ENCODE measurements around the gene RSPRY1. TPM values are rescaled to one million over a fixed set of nuclear protein-coding genes. Genes with fewer than 3 reads are reported as not detected.
A peak's percentile ranks its signal among the peaks of the same experiment; 100 is the strongest.

The RSPRY1 gene
- total RNA-seq, 1 donor from 2014 or later: 38.9 TPM

GRCh38 chr16:57167953-57168352 is 18.2 kb upstream of the RSPRY1 start:
- no peak overlapping the region for H3K4me3 Mint-ChIP-seq (ENCODE audit: unreplicated experiment)
- peaks cover 24% of the 10 kb centered on the region for H3K4me1 Mint-ChIP-seq (ENCODE audit: low read depth)
- peak overlapping the region; percentile 39 for H3K27ac Mint-ChIP-seq (ENCODE audit: unreplicated experiment)
- no peak for DNase-seq (ENCODE audit: low spot score)
- H3K9me3 Mint-ChIP-seq (ENCODE audit: low read depth): no peaks in the 10 kb centered on the region
- peaks cover 24% of the 10 kb centered on the region for H3K36me3 Mint-ChIP-seq (ENCODE audit: low read depth)
- H3K27me3 Mint-ChIP-seq (ENCODE audit: low read depth): no peaks in the 10 kb centered on the region
- TF ChIP-seq CTCF (IDR thresholded peaks at IDR 0.05): peak; percentile 90

- peaks cover 21% of the 10 kb centered on the region for H3K36me3 Mint-ChIP-seq (ENCODE audit: low read depth)
- H3K27ac Mint-ChIP-seq (ENCODE audit: unreplicated experiment): no peak overlapping the region
- no peak for TF ChIP-seq CTCF (IDR thresholded peaks at IDR 0.05)
- DNase-seq (ENCODE audit: low spot score): no peak
- no peak overlapping the region for H3K4me3 Mint-ChIP-seq (ENCODE audit: unreplicated experiment)
- no peaks in the 10 kb centered on the region for H3K27me3 Mint-ChIP-seq (ENCODE audit: low read depth)
- H3K4me1 Mint-ChIP-seq (ENCODE audit: low read depth): peaks cover 24% of the 10 kb centered on the region
- no peaks in the 10 kb centered on the region for H3K9me3 Mint-ChIP-seq (ENCODE audit: low read depth)
Measured at GRCh38 chr16:57169327-57169726, 16.8 kb upstream of the RSPRY1 start.

DNA sequence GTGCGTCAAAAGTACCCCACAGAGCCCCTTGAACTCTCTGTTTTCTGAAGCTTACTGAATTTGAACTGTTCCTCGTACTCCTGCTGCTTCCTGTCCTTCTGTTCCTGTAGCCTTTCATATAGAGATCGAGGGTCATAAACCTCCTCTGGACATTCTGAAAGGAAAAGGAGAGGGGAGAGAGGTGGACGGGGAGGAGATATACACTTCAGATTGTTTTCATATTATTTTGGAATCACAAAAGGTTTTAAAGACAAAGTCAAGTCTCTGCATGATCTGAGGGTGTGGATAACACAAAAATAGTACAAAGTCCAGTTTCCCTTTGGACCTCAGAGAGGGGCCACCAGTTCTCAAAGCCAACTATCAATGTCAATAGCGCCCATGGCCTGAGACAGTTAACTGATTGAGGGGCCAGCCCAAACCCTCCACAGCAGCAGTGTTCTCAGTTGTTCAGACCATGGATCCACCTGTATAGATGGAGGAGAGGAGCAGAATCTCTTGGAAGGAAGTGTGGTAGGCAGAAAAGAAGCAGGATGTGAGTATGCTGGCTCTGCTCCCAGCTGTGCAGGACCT is 13.3 kb upstream of the RSPRY1 start:
- Mint-ChIP-seq H3K4me1 (ENCODE audit: low read depth) (peaks cover 16% of the 10 kb centered on the region), H3K9me3 (ENCODE audit: low read depth) (no peaks in the 10 kb centered on the region), H3K27me3 (ENCODE audit: low read depth) (no peaks in the 10 kb centered on the region), H3K36me3 (ENCODE audit: low read depth) (peaks cover 15% of the 10 kb centered on the region), H3K27ac (ENCODE audit: unreplicated experiment) (no peak overlapping the region), H3K4me3 (ENCODE audit: unreplicated experiment) (no peak overlapping the region)
- no peak for DNase-seq (ENCODE audit: low spot score)
- TF ChIP-seq CTCF (IDR thresholded peaks at IDR 0.05): no peak

DNA sequence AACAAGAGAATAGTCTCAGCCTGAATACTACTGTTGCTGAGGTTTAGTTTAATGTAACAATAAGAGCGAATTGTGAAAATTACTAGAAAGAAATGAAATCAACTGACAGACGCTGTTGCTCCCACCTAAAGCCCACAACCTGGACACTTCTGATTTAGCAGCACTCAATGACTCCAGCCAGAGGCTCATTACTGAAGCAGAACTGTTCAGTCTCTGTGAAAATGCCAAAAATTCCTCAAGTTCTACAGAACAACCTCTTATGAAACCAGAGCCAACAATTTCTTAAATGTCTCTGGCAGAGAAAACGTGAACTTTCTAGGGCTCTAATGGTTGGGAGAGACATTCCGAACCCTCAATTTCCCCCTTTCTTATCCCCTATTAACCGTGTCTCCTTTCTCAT is 10.2 kb upstream of the RSPRY1 start:
- Mint-ChIP-seq H3K36me3 (ENCODE audit: low read depth) (peaks cover 18% of the 10 kb centered on the region), H3K27ac (ENCODE audit: unreplicated experiment) (peak overlapping the region; percentile 90), H3K27me3 (ENCODE audit: low read depth) (no peaks in the 10 kb centered on the region), H3K4me3 (ENCODE audit: unreplicated experiment) (no peak overlapping the region), H3K9me3 (ENCODE audit: low read depth) (no peaks in the 10 kb centered on the region), H3K4me1 (ENCODE audit: low read depth) (peaks cover 33% of the 10 kb centered on the region)
- TF ChIP-seq CTCF (IDR thresholded peaks at IDR 0.05): no peak
- no peak for DNase-seq (ENCODE audit: low spot score)

DNA sequence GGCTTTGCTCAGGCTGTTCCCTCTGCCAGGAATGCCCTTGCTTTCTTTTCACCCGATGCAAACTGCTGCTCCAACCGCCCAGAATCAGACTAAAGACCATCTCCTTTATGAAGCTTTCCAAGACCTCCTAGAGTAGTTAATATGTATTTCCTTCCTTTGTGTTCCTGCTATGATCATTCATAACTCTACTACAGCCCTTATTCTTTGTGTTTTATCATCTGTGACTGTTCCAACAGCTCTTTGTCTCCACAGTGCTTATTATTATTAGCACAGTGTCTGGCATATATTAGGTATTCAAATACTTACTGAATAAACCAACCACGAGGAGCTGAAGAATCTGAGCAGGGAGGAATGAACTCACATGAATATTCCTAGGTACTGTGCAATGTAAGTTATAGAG is 7.9 kb upstream of the RSPRY1 start:
- Mint-ChIP-seq H3K27me3 (ENCODE audit: low read depth) (no peaks in the 10 kb centered on the region), H3K36me3 (ENCODE audit: low read depth) (peaks cover 7% of the 10 kb centered on the region), H3K4me1 (ENCODE audit: low read depth) (peaks cover 37% of the 10 kb centered on the region), H3K4me3 (ENCODE audit: unreplicated experiment) (no peak overlapping the region), H3K27ac (ENCODE audit: unreplicated experiment) (peak overlapping the region; percentile 43), H3K9me3 (ENCODE audit: low read depth) (no peaks in the 10 kb centered on the region)
- TF ChIP-seq CTCF (IDR thresholded peaks at IDR 0.05): no peak
- DNase-seq (ENCODE audit: low spot score): no peak

Data from chondrocyte (in vitro differentiated cells).